Activated CD8-positive, alpha-beta T cell treated with anti-CD3 and anti-CD28 coated beads for 36 hours (primary cell): ENCODE data around the gene HSP90AB1. TPM values are rescaled to one million over a fixed set of nuclear protein-coding genes. Genes with fewer than 3 reads are reported as not detected.

ENCODE experiments used
- ATAC-seq: fragments of 200-7000 bp; cut with Tn5 transposase; one replicate; pipeline ENCODE4 v1.10.0; 2021; ENCODE audit warnings: mild to moderate bottlenecking, moderate library complexity
- CTCF ChIA-PET: fragments of 350-600 bp; sonication (Branson Sonifier 250); formaldehyde crosslinking; loops from one replicate; lab custom pipeline; 2021; ENCODE audit warnings: antibody characterized with exemption; lab: Charles Lee
- POLR2A ChIA-PET: fragments of 350-600 bp; sonication (Branson Sonifier 250); formaldehyde crosslinking; loops from one replicate; lab custom pipeline; 2021; ENCODE audit warnings: antibody characterized with exemption; lab: Charles Lee
- DNase-seq: peaks from one replicate; pipeline ENCODE4 v3.0.0-alpha.2; 2020
- H3K27ac Mint-ChIP-seq: one replicate; pipeline ENCODE4 v1.8.0; 2021; ENCODE audit warnings: mild to moderate bottlenecking, mixed read lengths
- H3K27me3 Mint-ChIP-seq: one replicate; pipeline ENCODE4 v1.8.0; 2021; ENCODE audit warnings: mixed read lengths
- H3K36me3 Mint-ChIP-seq: one replicate; pipeline ENCODE4 v1.8.0; 2021; ENCODE audit warnings: low read depth, mixed read lengths
- H3K4me1 Mint-ChIP-seq: one replicate; pipeline ENCODE4 v1.8.0; 2021; ENCODE audit warnings: low read depth, mixed read lengths
- H3K4me3 Mint-ChIP-seq: one replicate; pipeline ENCODE4 v1.8.0; 2021; ENCODE audit warnings: mild to moderate bottlenecking, moderate library complexity, mixed read lengths
- H3K9me3 Mint-ChIP-seq: one replicate; pipeline ENCODE4 v1.8.0; 2021; ENCODE audit warnings: mixed read lengths
- CTCF ChIP-seq: fragments of 200-600 bp; IDR thresholded peaks from one replicate; pipeline ENCODE4 v1.8.0; 2022; ENCODE audit warnings: antibody characterized with exemption, mild to moderate bottlenecking
- intact Hi-C: fragments of 100-400 bp; cut with micrococcal nuclease; formaldehyde crosslinking; loops from one replicate; pipeline ENCODE4 v1.10.0; 2022
- total RNA-seq, 2 experiments: library from RNA; stranded (reverse); gene quantifications; one replicate each; pipeline ENCODE4 v1.2.3, GENCODE V29; 2021

The HSP90AB1 gene
- total RNA-seq, 2 experiments from 2014 or later = 2,124 to 2,130 TPM

- H3K9me3 Mint-ChIP-seq = no peaks in the 10 kb centered on the region
- ATAC-seq = peak; percentile 3
- TF ChIP-seq CTCF = no peak
- CTCF ChIA-PET = interaction anchor here (1.0 to 3.8 kb wide), 7 partner anchors 10 to 86 kb away, joined by 3 to 47 read pairs (median 9); partner anchors contain the start of gene HSP90AB1
- DNase-seq = no peak
- H3K27me3 Mint-ChIP-seq = no peaks in the 10 kb centered on the region
- intact Hi-C loops = no loop called here
- H3K4me1 Mint-ChIP-seq = peaks cover 69% of the 10 kb centered on the region
- peaks cover 37% of the 10 kb centered on the region for H3K36me3 Mint-ChIP-seq
- H3K27ac Mint-ChIP-seq = peak overlapping the region; percentile 85
- POLR2A ChIA-PET = interaction anchor here (1.6 to 17.2 kb wide), 4 partner anchors 12 to 81 kb away, joined by 5 to 486 read pairs (median 7); partner anchors contain the start of gene HSP90AB1
- peak overlapping the region; percentile 71 for H3K4me3 Mint-ChIP-seq
Observed at GRCh38 chr6:44257753-44258324, 10.9 kb downstream of the HSP90AB1 start.

GRCh38 chr6:44258325-44258863, 11.5 kb downstream of the HSP90AB1 start:
- POLR2A ChIA-PET = interaction anchor here (1.6 to 17.2 kb wide), 2 partner anchors 13 to 82 kb away, joined by 5 to 486 read pairs; partner anchors contain the start of gene HSP90AB1
- no peak for ATAC-seq
- intact Hi-C loops = no loop called here

GRCh38 chr6:44258921-44259320, 12.0 kb downstream of the HSP90AB1 start:
- TF ChIP-seq CTCF = no peak
- CTCF ChIA-PET = interaction anchor here (1.0 to 3.8 kb wide), 2 partner anchors 13 to 86 kb away, joined by 4 to 47 read pairs; partner anchors contain the start of gene HSP90AB1
- no peaks in the 10 kb centered on the region for H3K27me3 Mint-ChIP-seq
- ATAC-seq (no peak), DNase-seq (no peak)
- POLR2A ChIA-PET = interaction anchor here (17.2 kb wide), 1 partner anchor 14 kb away, joined by 486 read pairs; the partner anchor contains the start of gene HSP90AB1
- H3K9me3 Mint-ChIP-seq = no peaks in the 10 kb centered on the region
- peaks cover 67% of the 10 kb centered on the region for H3K4me1 Mint-ChIP-seq
- peaks cover 37% of the 10 kb centered on the region for H3K36me3 Mint-ChIP-seq
- intact Hi-C loops = no loop called here
- H3K4me3 Mint-ChIP-seq = no peak overlapping the region
- peak overlapping the region; percentile 85 for H3K27ac Mint-ChIP-seq

More at GRCh38 chr6:44258325-44258863, 11.5 kb downstream of the HSP90AB1 start:
- Mint-ChIP-seq H3K36me3 (peaks cover 37% of the 10 kb centered on the region), H3K4me3 (peak overlapping the region; percentile 71), H3K27me3 (no peaks in the 10 kb centered on the region), H3K4me1 (peaks cover 70% of the 10 kb centered on the region), H3K9me3 (no peaks in the 10 kb centered on the region), H3K27ac (peak overlapping the region; percentile 85)
- CTCF ChIA-PET = interaction anchor here (1.0 to 3.8 kb wide), 2 partner anchors 13 to 86 kb away, joined by 4 to 47 read pairs; partner anchors contain the start of gene HSP90AB1
- no peak for TF ChIP-seq CTCF
- no peak for DNase-seq

- H3K36me3 Mint-ChIP-seq = peaks cover 44% of the 10 kb centered on the region
- DNase-seq = no peak
- H3K9me3 Mint-ChIP-seq = no peaks in the 10 kb centered on the region
- H3K27me3 Mint-ChIP-seq = no peaks in the 10 kb centered on the region
- ChIA-PET CTCF (no interaction called here), POLR2A (interaction anchor here (17.2 kb wide), 1 partner anchor 15 kb away, joined by 486 read pairs; the partner anchor contains the start of gene HSP90AB1)
- H3K27ac Mint-ChIP-seq = no peak overlapping the region
- no peak overlapping the region for H3K4me3 Mint-ChIP-seq
- no peak for TF ChIP-seq CTCF
- peaks cover 58% of the 10 kb centered on the region for H3K4me1 Mint-ChIP-seq
- intact Hi-C loops = no loop called here
- ATAC-seq = no peak
Observed at GRCh38 chr6:44260011-44260410, 13.1 kb downstream of the HSP90AB1 start.
